Activated naive CD8-positive, alpha-beta T cell treated with anti-CD3 and anti-CD28 coated beads for 36 hours (primary cell): Measurements from ENCODE around the gene ACHE. TPM values are rescaled to one million over a fixed set of nuclear protein-coding genes. Genes with fewer than 3 reads are reported as not detected.

Experiments used
- DNase-seq: peaks from one replicate; pipeline ENCODE4 v3.0.0; 2021
- H3K27ac Mint-ChIP-seq: one replicate; pipeline ENCODE4 v1.8.0; 2022; ENCODE audit warnings: mild to moderate bottlenecking, moderate library complexity, mixed read lengths
- H3K27me3 Mint-ChIP-seq: one replicate; pipeline ENCODE4 v1.8.0; 2022; ENCODE audit warnings: mild to moderate bottlenecking, mixed read lengths
- H3K36me3 Mint-ChIP-seq: one replicate; pipeline ENCODE4 v1.8.0; 2021; ENCODE audit warnings: mild to moderate bottlenecking, mixed read lengths
- H3K4me1 Mint-ChIP-seq: one replicate; pipeline ENCODE4 v1.8.0; 2021; ENCODE audit warnings: mixed read lengths
- H3K4me3 Mint-ChIP-seq: one replicate; pipeline ENCODE4 v1.8.0; 2022; ENCODE audit warnings: mild to moderate bottlenecking, moderate library complexity, mixed read lengths
- H3K9me3 Mint-ChIP-seq: one replicate; pipeline ENCODE4 v1.8.0; 2022; ENCODE audit warnings: mixed read lengths
- total RNA-seq, 2 experiments: library from RNA; stranded (reverse); gene quantifications; one replicate each; pipeline ENCODE4 v1.2.3, GENCODE V29; 2021

The ACHE gene
- total RNA-seq, 2 experiments from 2014 or later: 0.14 TPM; not detected in 1

DNA sequence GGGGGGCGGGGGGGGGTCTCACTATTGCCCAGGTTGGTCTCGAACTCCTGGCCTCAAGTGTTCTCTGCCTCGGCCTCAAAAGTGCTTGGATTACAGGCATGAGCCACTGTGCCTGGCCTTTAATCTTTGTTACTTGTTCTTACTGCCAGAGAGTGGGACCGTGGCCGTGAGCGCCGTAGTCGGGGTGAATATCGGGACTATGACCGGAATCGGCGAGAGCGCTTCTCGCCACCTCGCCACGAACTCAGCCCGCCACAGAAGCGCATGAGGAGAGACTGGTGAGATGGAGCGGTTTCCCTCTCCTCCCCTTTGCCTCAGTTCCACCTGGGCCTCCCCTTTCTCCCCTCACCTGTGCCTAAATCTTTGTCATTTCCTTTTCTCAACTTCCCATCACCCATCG lies 14.6 kb downstream of the ACHE start:
- Mint-ChIP-seq H3K4me3 (no peak overlapping the region), H3K9me3 (no peaks in the 10 kb centered on the region), H3K36me3 (peaks cover 67% of the 10 kb centered on the region), H3K27me3 (no peaks in the 10 kb centered on the region), H3K4me1 (peaks cover 54% of the 10 kb centered on the region), H3K27ac (no peak overlapping the region)
- DNase-seq: no peak

DNA sequence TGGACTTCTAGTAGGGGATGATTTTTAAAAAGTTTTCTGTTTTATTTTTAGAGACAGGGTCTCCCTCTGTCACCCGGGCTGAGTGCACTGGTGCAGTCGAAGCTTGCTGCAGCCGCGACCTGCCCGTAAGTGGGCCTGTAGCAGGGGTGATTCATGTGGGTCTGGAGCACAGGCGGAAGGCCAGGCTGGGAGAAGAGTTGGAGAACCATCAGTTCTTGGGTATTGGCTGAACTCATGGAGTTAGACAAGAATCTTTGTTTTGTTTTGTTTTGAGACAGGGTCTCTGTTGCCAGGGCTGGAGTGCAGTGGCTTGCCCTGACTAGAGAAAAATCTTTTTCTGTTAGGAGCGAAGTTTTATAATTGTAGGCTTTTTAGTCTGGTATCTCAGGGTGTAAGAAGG lies 15.0 kb downstream of the ACHE start:
- Mint-ChIP-seq H3K4me3 (no peak overlapping the region), H3K27ac (no peak overlapping the region), H3K27me3 (no peaks in the 10 kb centered on the region), H3K4me1 (peaks cover 53% of the 10 kb centered on the region), H3K36me3 (peaks cover 71% of the 10 kb centered on the region), H3K9me3 (no peaks in the 10 kb centered on the region)
- DNase-seq: no peak

DNA sequence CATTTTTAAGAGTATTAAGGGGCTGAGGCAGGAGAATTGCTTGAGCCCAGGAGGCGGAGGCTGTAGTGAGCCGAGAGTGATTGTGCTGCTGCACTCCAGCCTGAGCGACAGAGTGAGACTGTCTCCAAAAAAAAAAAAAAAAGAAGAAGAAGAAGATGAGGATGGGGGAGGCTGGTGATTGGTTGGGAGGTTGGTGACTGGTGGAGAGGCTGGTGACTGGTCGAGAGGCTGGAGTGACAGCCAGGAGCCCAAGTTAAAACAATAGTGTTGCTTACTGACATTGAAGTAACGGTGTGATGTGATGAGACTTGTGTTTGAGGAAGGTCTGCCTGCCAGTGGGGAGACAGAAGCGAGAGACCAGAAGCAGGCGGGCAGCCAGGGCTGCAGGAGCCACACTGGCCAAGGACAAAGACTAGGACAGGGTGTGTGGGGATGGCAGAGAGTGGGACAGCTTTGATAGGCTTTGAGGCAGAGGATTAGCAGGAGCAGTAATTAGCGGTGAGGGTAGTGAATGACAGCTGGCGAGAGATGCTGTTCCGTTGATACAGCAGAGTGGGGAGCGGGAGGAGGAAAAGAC lies 15.9 kb downstream of the ACHE start:
- Mint-ChIP-seq H3K4me3 (no peak overlapping the region), H3K27me3 (no peaks in the 10 kb centered on the region), H3K4me1 (peaks cover 49% of the 10 kb centered on the region), H3K9me3 (no peaks in the 10 kb centered on the region), H3K27ac (peak overlapping the region; percentile 64), H3K36me3 (peaks cover 71% of the 10 kb centered on the region)
- no peak for DNase-seq

DNA sequence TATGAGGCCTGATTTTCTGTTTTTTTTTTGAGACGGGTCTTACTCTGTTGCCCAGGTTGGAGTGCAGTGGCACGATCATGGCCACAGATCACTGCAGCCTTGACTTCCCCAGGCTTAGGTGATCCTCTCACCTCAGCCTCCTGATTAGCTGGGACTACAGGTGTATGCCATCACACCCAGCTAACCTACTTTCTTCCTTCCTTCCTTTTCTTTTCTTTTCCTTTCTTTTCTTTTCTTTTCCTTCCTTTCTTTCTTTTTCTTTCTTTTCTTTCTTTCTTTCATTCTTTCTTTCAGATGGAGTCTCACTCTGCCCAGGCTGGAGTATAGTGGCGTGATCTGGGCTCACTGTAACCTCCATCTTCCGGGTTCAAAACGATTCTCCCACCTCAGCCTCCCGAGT lies 17.0 kb downstream of the ACHE start:
- DNase-seq: no peak
- no peaks in the 10 kb centered on the region for H3K9me3 Mint-ChIP-seq
- H3K4me3 Mint-ChIP-seq: peak overlapping the region; percentile 19
- peaks cover 72% of the 10 kb centered on the region for H3K36me3 Mint-ChIP-seq
- H3K27ac Mint-ChIP-seq: no peak overlapping the region
- peaks cover 47% of the 10 kb centered on the region for H3K4me1 Mint-ChIP-seq
- H3K27me3 Mint-ChIP-seq: no peaks in the 10 kb centered on the region

DNA sequence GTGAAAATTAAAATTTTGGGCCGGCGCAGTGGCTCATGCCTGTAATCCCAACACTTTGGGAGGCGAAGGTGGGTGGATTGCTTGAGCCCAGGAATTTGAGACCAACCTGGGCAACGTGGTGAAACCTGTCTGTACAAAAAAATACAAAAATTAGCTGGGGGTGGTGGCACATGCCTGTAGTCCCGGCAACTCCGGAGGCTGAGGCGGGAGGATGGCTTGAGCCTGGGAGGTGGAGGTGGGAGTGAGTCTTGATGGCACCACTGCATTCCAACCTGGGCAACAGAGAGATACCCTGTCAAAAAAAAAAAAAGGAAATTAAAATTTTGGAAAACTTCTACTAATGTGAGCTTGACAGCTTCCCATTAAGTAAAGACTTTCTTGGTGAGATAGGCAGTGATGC lies 17.7 kb downstream of the ACHE start:
- Mint-ChIP-seq H3K4me1 (peaks cover 40% of the 10 kb centered on the region), H3K9me3 (no peaks in the 10 kb centered on the region), H3K4me3 (peak overlapping the region; percentile 50), H3K27ac (no peak overlapping the region), H3K36me3 (peaks cover 72% of the 10 kb centered on the region), H3K27me3 (no peaks in the 10 kb centered on the region)
- DNase-seq: no peak

DNA sequence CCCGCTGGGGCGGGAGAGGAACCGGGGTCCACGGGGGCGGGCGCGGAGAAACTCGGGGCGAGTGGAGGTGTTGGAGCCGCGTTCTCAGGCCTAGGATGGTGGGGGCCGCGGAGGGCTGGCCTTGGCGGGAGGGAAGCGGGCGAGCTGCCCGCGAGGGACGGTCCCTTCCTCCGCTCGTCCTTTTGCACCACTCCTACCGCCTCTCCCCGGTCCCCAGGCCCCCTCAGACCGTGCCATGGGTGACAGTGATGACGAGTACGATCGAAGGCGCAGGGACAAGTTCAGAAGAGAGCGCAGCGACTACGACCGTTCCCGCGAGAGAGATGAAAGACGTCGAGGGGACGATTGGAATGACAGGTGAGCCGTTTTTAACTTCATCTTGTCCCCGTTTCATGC lies 20.3 kb downstream of the ACHE start:
- Mint-ChIP-seq H3K27me3 (no peaks in the 10 kb centered on the region), H3K4me1 (peaks cover 41% of the 10 kb centered on the region), H3K27ac (peak overlapping the region; percentile 98), H3K9me3 (no peaks in the 10 kb centered on the region), H3K36me3 (peaks cover 73% of the 10 kb centered on the region), H3K4me3 (peak overlapping the region; percentile 97)
- peak; percentile 53 for DNase-seq

DNA sequence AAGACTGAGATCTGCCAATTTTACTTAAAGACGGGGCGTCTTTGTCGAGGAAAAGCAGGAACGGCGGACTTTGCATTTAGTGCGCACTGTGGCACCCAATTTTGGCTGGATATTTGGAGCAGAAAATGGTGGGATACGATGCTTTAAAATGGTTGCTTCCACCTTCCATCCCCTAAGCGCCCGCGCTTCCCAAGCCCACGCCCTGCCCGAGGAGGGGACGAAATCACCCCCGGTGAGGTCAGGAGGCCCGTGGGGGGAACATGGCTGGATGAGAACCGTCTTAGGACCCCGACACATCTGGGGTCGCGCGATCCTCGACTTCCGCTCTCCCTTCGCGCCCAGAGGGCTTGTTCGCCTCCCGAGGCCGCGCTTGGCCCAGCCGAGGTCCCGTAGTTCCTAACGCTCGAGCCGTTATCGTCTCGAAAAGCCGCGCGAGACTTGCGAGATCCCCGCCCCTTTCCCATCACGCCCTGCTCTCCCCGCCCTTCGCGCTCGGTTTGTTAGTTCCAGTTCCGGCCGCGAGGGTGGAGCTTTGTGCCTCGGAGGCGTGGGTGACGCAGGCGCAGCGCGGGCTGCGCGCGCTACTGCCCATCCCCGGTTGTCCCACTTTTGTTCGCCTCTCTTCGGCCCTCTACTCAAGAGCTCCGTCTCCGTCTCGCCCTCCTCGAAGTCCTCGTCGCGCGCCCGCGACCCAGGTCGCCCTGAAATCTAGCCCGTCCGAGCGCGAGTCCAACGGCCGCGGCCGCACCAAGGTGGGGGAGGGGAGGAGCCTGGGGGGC lies 20.9 kb downstream of the ACHE start, which contains the start of gene SRRT:
TSS of gene SRRT (plus strand) at position 527 of the 779 bp plus-strand sequence. CDS start 488 bp downstream, outside the sequence.
- H3K27ac Mint-ChIP-seq: peak within 1 kb of the TSS; percentile 98
- DNase-seq: peak; percentile 98
- no peaks in the 10 kb centered on the region for H3K27me3 Mint-ChIP-seq
- H3K36me3 Mint-ChIP-seq: peaks cover 69% of the 10 kb centered on the region
- peak within 1 kb of the TSS; percentile 97 for H3K4me3 Mint-ChIP-seq
- peaks cover 38% of the 10 kb centered on the region for H3K4me1 Mint-ChIP-seq
- no peaks in the 10 kb centered on the region for H3K9me3 Mint-ChIP-seq

DNA sequence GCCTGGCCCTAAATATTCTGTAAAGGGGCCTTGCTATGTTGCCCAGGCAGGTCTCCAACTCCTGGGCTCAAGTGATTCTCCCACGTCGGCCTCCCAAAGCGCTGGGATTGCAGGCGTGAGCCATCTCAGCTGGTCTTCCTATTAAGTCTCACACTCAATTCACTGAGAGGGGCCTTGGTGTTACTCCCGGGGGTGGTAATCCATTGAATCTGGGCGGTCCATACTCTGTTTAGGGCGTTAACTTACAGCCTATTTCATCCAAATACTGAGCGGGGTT lies 21.4 kb downstream of the ACHE start:
- no peak for DNase-seq
- Mint-ChIP-seq H3K27me3 (no peaks in the 10 kb centered on the region), H3K27ac (peak overlapping the region; percentile 98), H3K4me1 (peaks cover 36% of the 10 kb centered on the region), H3K36me3 (peaks cover 65% of the 10 kb centered on the region), H3K4me3 (peak overlapping the region; percentile 97), H3K9me3 (no peaks in the 10 kb centered on the region)

DNA sequence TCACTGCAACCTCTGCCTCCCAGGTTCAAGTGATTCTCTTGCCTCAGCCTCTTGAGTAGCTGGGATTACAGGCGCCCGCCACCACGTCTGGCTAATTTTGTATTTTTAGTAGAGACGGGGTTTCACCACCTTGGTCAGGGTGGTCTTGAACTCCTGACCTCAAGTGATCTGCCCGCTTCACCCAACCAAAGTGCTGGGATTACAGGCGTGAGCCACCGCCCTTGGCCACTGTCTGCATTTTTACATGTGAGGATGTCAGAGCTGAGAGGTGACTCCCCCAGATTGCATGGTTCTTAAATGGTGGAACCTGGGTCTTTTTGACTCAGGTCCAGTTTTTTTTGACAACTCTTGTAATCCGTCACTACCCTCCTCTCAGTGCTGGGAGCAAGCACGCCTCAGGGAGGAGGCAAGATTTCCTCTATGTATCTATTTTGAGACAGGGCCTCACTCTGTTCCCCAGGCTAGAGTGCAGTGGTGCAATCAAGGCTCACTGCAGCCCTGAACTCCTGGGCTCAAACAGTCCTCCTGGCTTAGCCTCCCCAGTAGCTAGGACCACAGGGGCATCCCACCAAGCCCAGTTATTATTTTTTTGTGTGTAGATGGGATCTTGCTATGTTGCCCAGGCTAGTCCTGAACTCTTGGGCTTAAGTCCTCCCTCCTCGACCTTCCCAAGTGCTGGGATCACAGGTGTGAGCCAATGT lies 21.9 kb downstream of the ACHE start:
- no peak for DNase-seq
- Mint-ChIP-seq H3K27me3 (no peaks in the 10 kb centered on the region), H3K9me3 (no peaks in the 10 kb centered on the region), H3K4me1 (peaks cover 31% of the 10 kb centered on the region), H3K27ac (peak overlapping the region; percentile 98), H3K4me3 (peak overlapping the region; percentile 97), H3K36me3 (peaks cover 60% of the 10 kb centered on the region)

DNA sequence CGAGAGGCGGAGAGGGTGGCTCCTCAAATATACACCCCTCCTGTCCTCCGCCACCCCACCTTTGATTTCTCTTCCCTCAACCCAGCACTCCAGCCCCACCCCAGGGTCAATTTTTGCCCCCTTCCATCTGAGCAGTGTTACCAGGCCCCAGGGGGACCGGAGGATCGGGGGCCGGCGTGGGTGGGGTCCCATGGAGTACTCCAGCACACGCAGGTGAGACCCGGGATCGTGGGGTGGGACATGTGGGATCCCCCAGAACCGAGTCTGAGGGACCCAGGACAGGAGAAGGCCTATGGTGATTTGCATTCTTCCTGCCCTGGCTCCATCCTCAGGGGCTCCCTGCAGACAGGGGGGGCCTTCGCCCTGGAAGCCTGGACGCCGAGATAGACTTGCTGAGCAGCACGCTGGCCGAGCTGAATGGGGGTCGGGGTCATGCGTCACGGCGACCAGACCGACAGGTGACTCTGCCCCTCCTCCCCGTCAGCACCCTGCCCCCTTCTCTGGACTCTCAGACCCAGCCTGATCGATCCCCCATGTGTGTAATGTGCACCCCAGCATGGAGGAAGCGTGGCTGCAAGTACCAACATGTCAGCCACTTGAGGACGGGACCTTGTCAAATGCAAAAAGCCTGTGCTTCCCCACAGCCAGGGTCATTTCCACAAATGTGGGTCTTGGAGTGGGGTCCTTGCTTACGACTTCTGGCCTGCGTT lies 27.8 kb downstream of the ACHE start:
- Mint-ChIP-seq H3K4me3 (peak overlapping the region; percentile 97), H3K27ac (peak overlapping the region; percentile 83), H3K27me3 (no peaks in the 10 kb centered on the region), H3K4me1 (peaks cover 18% of the 10 kb centered on the region), H3K36me3 (peaks cover 17% of the 10 kb centered on the region), H3K9me3 (no peaks in the 10 kb centered on the region)
- DNase-seq: no peak

DNA sequence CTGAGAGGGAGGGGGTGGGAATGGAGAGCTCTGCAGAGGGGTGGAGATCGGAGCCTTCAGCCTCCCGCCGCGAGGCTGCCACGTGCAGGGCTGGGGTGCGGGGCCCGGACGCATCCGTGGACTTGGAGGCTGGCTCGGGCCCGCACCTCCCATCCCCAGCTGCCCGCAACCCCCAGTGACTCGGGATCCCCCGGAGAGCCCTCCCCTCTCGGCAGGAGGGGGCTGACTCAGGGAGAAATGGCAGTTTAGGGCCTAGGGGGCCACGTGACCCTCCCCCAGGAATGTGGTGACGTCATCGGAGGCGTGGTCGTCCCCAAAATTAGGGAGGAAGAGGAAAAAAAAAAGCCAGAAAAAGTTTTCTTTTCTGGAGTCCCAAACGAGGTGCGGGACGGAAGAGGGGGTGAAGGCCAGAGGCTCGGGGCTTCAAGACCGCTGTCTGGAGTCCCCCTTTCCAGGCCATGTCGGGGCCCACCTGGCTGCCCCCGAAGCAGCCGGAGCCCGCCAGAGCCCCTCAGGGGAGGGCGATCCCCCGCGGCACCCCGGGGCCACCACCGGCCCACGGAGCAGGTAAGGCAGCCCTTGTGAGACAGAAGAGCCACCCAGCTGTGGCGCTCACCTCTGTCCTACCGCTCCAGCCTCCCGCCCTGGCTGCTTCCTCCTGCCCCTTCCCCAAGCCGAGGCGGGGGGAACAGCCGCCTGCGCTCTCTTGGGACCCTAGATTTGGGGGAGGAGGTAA lies 28.5 kb downstream of the ACHE start, which contains the start of gene TRIP6:
TSS of gene TRIP6 (plus strand) at position 348 of the 736 bp plus-strand sequence. CDS start at position 459, 111 bp downstream.
- Mint-ChIP-seq H3K4me3 (peak within 1 kb of the TSS; percentile 97), H3K9me3 (no peaks in the 10 kb centered on the region), H3K27me3 (no peaks in the 10 kb centered on the region), H3K4me1 (peaks cover 18% of the 10 kb centered on the region), H3K27ac (peak within 1 kb of the TSS; percentile 98), H3K36me3 (peaks cover 12% of the 10 kb centered on the region)
- peak; percentile 74 for DNase-seq

DNA sequence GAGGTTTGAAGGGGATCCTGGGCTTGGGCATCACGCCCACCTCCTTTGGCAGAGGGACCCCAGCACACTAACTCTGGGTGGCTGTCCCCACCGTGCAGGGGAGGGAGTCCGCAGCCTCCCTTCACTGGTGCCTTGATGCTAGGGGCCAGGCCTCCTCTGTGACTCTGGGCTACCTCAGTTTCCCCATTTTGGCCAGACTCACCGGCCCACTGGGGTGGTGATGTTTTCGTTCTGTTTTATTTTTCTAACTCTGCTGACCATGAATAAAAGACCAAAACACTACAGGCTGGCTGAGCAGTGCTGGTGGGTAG lies 29.0 kb downstream of the ACHE start:
- Mint-ChIP-seq H3K4me1 (peaks cover 18% of the 10 kb centered on the region), H3K9me3 (no peaks in the 10 kb centered on the region), H3K36me3 (peaks cover 12% of the 10 kb centered on the region), H3K4me3 (peak overlapping the region; percentile 97), H3K27me3 (no peaks in the 10 kb centered on the region), H3K27ac (peak overlapping the region; percentile 98)
- no peak for DNase-seq

DNA sequence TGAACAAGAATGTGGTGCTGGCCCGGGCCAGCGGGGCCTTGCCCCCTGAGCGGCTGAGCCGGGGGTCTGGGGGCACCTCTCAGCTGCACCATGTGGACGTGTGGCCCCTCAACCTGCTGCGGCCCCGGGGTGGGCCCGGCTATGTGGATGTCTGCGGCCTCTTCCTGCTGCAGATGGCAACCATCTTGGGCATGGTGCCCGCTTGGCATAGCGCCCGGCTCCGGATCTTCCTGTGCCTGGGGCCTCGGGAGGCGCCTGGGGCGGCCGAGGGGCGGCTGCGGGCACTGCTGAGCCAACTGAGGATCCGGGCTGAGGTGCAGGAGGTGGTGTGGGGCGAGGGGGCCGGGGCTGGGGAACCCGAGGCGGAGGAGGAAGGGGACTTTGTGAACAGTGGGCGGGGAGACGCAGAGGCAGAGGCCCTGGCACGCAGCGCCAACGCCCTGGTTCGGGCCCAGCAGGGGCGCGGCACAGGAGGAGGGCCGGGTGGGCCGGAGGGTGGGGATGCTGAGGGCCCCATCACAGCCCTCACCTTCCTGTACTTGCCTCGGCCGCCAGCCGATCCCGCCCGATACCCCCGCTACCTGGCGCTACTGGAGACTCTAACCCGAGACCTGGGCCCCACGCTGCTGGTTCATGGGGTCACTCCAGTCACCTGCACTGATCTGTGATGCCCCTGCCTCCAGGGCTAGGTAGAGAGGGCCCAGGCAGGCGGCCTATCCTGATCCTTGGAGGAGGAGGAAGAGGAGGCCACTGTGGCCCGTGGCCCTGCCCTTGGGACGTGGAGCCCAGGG lies 29.6 kb downstream of the ACHE start:
- H3K27ac Mint-ChIP-seq: peak overlapping the region; percentile 98
- H3K9me3 Mint-ChIP-seq: no peaks in the 10 kb centered on the region
- peaks cover 16% of the 10 kb centered on the region for H3K4me1 Mint-ChIP-seq
- peak; percentile 57 for DNase-seq
- peaks cover 9% of the 10 kb centered on the region for H3K36me3 Mint-ChIP-seq
- H3K27me3 Mint-ChIP-seq: no peaks in the 10 kb centered on the region
- peak overlapping the region; percentile 97 for H3K4me3 Mint-ChIP-seq

DNA sequence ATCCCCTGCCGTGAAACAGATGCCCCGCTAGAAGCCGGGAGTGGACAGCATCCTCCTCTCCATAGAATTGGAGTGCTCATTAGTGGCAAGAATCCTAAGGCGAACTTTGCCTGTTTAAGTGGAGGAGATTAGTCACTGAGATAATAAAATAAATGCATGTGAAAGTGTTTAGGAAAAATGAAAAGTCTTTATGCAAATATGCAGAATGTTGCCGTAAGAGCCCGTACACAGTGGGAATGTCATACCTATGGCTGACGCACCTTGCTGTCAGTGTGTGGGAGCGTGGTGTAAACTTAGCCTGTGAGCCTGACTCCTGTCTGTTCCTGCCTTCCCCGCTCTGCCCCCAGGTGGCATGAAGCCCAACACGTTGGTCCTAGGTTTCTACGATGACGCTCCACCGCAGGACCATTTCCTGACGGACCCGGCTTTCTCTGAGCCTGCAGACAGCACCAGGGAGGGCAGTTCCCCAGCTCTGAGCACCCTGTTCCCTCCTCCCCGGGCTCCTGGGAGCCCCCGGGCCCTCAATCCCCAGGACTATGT lies 30.2 kb downstream of the ACHE start:
- Mint-ChIP-seq H3K4me1 (peaks cover 16% of the 10 kb centered on the region), H3K27ac (peak overlapping the region; percentile 34), H3K9me3 (no peaks in the 10 kb centered on the region), H3K27me3 (no peaks in the 10 kb centered on the region), H3K36me3 (peaks cover 11% of the 10 kb centered on the region), H3K4me3 (peak overlapping the region; percentile 42)
- no peak for DNase-seq
